GM12865 (cell line): ENCODE results near the gene GTF3A.

Experiments
- DNase-seq: peaks from one replicate; pipeline ENCODE4 v3.0.0; 2010; ENCODE audit warnings: low read depth
- H3K4me3 ChIP-seq: 2 replicates; pipeline ENCODE4 v1.5.1; 2011; ENCODE audit warnings: mild to moderate bottlenecking, low read depth, low read length, control low read depth
- TF ChIP-seq, protein P1 (sequence below): IDR thresholded peaks from 2 replicates; pipeline ENCODE4 v1.5.1; 2011; ENCODE audit warnings: low read length, control low read depth, low read depth, inconsistent platforms; ENCODE audit not compliant: insufficient read depth; ENCODE audit errors: missing control alignments

GTF3A gene

DNA sequence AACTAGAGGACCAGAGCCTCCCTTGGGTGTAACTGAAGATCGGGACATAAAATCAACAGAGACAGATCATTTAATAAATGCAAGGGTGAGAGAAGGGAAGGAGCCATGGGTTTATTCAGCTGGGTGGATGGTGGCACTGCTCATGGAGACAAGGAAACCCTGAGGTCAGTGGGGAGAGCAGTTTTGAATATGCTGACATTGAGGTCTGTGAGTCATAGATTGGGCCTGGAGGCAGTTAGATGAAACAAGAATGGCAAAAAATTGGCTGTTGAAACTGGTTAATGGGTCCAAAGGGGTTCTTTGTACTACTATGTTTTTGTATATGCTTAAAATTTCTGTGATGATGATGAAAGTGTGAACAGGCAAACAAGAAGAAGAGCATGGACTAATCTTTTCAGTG lies 5.1 kb upstream of the GTF3A start:
- TF ChIP-seq, protein P1, sequence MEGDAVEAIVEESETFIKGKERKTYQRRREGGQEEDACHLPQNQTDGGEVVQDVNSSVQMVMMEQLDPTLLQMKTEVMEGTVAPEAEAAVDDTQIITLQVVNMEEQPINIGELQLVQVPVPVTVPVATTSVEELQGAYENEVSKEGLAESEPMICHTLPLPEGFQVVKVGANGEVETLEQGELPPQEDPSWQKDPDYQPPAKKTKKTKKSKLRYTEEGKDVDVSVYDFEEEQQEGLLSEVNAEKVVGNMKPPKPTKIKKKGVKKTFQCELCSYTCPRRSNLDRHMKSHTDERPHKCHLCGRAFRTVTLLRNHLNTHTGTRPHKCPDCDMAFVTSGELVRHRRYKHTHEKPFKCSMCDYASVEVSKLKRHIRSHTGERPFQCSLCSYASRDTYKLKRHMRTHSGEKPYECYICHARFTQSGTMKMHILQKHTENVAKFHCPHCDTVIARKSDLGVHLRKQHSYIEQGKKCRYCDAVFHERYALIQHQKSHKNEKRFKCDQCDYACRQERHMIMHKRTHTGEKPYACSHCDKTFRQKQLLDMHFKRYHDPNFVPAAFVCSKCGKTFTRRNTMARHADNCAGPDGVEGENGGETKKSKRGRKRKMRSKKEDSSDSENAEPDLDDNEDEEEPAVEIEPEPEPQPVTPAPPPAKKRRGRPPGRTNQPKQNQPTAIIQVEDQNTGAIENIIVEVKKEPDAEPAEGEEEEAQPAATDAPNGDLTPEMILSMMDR = no peak
- no peak for DNase-seq
- H3K4me3 ChIP-seq = no peak overlapping the region

DNA sequence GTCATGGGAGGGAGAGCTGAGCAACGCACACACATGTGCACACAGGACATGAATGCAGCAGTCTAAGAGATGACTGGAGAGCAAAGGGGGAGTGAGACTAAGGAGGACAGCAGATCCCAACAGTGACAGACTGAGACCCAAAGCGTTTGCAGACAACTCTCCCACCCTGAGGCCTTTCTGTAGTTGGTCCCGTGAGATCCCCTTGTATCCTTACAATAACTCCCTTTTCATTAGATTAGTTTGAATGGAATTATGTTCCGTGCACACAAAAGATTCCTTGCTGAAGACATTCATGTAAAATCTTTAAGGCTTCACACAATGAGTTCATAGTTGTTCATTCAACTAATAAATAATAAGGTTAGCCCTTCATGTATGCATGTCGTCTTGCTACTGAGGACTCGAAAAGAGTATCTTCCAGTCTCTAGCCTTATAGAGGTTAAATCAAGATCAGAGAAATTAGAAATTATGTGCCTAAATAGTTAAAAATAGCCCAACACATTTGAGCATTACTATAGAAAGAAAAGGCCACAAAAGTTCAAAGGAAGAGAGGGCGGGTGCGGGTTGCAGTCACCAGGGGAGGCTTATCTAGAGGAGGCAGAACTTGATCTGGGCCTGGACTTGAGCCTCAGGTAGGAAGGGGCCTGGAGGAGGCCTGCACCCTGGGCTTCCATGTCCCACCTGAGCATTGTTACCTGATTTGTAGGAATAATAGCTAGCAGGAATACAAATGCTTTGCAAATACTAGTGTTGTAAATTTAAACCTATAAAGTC lies 3.1 kb upstream of the GTF3A start:
- H3K4me3 ChIP-seq = no peak overlapping the region
- DNase-seq = no peak
- TF ChIP-seq, protein P1 = no peak

DNA sequence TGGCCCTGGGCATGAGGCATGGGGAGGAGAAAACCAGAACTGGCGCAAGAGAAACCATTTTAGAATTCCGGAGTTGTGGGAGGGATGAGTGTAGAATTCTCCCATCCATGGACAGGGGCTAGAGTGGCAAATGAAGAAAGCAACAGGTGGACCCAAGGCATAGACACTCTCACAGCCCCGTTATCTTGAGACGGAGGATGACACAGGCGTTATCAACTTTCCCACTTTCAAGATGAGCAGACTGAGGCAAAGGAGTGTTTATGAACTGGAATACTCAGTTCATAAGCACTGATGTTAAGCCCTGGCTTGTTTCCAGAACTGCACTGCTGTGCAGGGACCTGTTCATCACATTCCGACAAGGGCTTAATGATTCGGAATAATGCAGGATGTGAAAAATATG lies 1.1 kb upstream of the GTF3A start:
- H3K4me3 ChIP-seq = no peak overlapping the region
- DNase-seq = no peak
- TF ChIP-seq, protein P1 = no peak

DNA sequence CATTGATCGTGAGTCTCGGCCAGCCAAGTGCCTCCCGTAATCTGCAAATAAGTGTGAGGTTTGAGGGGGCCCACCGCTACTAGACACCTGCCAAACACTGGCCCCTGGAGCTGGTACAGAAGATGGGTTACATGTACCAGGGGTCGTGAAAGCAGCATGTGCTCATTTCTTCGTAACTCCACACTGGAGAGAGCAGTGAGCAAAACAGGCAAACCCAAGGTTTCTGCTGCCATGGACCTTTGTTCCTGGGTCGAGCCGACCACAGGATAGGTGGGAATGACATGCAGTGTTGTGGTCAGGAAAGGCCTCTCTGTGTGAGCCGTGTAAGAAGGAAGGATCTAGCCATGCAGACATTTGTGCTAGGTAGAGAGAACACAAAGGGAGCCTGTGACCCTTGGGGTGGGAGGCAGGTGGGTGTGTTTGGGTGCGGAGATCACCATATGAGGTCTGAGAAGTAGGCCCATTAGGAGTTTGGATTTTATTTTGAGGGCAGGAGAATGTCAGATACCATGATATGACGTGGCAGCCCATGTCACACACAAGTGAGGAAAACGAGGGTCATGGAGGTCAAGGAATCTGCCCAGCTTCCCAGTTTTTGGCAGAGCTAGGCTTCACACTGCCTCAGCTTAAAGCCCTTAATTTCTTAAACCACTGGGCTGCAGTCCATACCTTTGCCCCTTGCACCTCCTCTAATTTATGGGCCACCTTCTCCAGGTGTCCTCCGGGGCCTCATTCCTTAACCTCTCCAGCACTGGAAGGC lies 919 bp downstream of the GTF3A start:
- peak; percentile 17 for DNase-seq
- peak overlapping the region; percentile 95 for H3K4me3 ChIP-seq
- TF ChIP-seq, protein P1 = no peak

DNA sequence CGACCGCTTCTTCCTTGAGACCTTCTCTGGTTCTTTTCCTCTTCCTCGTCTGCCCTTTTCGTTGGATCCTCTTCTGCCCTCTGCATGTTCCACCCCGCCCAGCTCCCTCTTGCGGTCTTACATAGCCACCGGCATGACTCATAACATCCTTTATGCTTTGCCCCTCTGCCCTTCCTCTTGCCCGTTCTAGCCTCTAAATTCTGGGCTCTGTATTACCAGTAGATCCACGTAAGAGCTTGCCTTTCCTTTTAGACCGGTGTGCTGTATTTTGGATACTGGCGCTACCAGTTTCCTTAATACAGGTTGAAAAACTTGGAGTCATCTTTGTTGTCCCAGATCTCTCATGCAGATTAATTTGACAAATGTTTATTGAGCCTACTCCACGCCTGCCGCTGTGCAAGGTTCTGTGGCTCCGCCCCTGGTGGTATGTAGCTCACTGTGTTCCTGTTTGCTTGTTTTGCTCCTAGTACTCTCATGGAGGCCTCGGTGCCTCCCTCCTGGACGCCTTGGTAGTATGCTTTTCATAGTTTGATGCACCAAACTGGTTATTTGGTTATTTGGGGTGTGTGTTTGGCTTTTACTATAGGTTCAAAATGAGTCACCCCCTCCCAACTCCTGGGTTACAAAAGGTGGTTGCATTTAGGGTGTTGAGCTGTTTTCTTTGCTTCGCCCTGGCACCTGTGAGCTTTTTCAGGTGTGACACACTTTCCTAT lies 1.7 kb downstream of the GTF3A start:
- DNase-seq = peak; percentile 84
- H3K4me3 ChIP-seq = peak overlapping the region; percentile 95
- TF ChIP-seq, protein P1 = peak; percentile 28

DNA sequence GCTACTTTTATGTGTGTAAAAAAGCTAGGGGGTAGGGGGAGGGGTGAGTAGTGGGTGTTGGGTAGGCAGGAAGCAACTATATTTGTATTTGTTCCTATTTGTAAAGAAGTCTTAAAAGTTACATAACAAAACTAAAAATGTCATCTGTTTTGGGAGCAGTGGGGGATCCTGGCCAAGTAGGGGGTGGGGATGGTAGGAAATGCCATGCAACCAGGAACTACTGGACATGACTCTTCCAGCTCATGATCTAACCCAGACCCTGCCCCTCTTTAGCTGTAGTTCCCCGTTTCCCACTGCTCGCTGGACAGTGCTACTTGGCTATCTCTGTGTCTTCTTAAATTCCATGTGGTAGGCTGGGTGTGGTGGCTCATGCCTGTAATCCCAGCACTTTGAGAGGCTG lies 3.2 kb downstream of the GTF3A start:
- no peak for DNase-seq
- TF ChIP-seq, protein P1 = no peak
- no peak overlapping the region for H3K4me3 ChIP-seq
